A673 (cell line): ENCODE data around the gene RIPOR1.

Experiments
- EZH2 ChIP-seq: fragments of 200-600 bp; sonication (generic); IDR thresholded peaks from 2 replicates; pipeline ENCODE4 v1.6.1; 2017; ENCODE audit warnings: borderline replicate concordance, low read depth, mild to moderate bottlenecking, mixed read lengths, antibody characterized with exemption, low read length; ENCODE audit not compliant: poor library complexity, severe bottlenecking
- TF ChIP-seq, protein P1 (sequence below): fragments of 300-800, 200-600 bp; sonication (generic); conservative IDR thresholded peaks from 2 replicates; pipeline ENCODE4 v1.5.1; 2017; ENCODE audit warnings: low read depth, mild to moderate bottlenecking, antibody characterized with exemption, low read length, moderate library complexity, mixed read lengths

DNA sequence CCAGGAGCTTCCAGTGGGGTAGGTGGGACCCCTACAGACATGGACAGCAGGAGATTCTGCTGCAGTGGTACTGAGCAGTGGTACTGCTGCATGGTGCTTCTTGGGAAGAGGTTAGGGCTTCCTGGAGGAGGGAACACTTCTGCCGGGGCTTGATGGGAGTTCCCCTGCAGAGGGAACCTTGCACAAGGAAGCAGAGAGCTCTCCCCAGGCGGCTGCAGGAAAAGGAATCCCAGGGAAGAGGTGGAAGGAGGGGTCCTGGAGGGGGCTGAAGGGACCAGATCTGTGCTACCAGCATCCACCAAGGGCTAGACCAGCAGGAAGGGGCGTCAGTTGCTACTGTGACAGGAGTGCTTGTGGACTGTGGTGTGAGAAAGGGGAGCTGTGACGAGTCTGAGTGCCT lies 10.6 kb downstream of the RIPOR1 start:
- TF ChIP-seq, protein P1, sequence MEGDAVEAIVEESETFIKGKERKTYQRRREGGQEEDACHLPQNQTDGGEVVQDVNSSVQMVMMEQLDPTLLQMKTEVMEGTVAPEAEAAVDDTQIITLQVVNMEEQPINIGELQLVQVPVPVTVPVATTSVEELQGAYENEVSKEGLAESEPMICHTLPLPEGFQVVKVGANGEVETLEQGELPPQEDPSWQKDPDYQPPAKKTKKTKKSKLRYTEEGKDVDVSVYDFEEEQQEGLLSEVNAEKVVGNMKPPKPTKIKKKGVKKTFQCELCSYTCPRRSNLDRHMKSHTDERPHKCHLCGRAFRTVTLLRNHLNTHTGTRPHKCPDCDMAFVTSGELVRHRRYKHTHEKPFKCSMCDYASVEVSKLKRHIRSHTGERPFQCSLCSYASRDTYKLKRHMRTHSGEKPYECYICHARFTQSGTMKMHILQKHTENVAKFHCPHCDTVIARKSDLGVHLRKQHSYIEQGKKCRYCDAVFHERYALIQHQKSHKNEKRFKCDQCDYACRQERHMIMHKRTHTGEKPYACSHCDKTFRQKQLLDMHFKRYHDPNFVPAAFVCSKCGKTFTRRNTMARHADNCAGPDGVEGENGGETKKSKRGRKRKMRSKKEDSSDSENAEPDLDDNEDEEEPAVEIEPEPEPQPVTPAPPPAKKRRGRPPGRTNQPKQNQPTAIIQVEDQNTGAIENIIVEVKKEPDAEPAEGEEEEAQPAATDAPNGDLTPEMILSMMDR: no peak
- TF ChIP-seq EZH2: no peak
